ENCODE measurements around the gene DEFB123.
"Not testable (repeated sequence)": the region's sequence is repeated elsewhere in the genome, so short reads cannot be mapped to it uniquely, and the experiment has no call there.

The DEFB123 gene

GRCh38 chr20:31440012-31440659, at the start of gene DEFB123:
Gene DEFB123 (plus strand): TSS chr20:31440632. CDS start chr20:31440699, 67 bp downstream.
- Histone ChIP-seq H3K27me3 (ENCODE audit: low read depth) (no peaks in the 10 kb centered on the region), H3K4me1 (no peaks in the 10 kb centered on the region), H3K4me3 (no peak within 1 kb of the TSS), H3K36me3 (replicated peaks) (no peaks in the 10 kb centered on the region), H3K9me3 (0 out of 2 replicates have a peak, but pooled peaks cover 2% of the 10 kb centered on the region)
- peak in 1 of 2 experiments; percentile 37 for DNase-seq (ENCODE audit: low spot score in 2 of 2)
- in situ Hi-C loops (cut with MboI; ENCODE audit: low sequenced_read_pairs) = no loop called here

GRCh38 chr20:31392836-31393235, 47.6 kb upstream of the DEFB123 start:
- Histone ChIP-seq H3K4me1 (no peaks in the 10 kb centered on the region), H3K4me3 (no peak overlapping the region), H3K36me3 (replicated peaks) (no peaks in the 10 kb centered on the region), H3K27me3 (ENCODE audit: low read depth) (no peaks in the 10 kb centered on the region), H3K9me3 (no peaks in the 10 kb centered on the region)
- no peak for DNase-seq (ENCODE audit: low spot score in 2 of 2)
- in situ Hi-C loops (cut with MboI; ENCODE audit: low sequenced_read_pairs) = no loop called here

- Histone ChIP-seq H3K27me3 (ENCODE audit: low read depth) (no peaks in the 10 kb centered on the region), H3K36me3 (replicated peaks) (no peaks in the 10 kb centered on the region), H3K9me3 (no peaks in the 10 kb centered on the region), H3K4me1 (no peaks in the 10 kb centered on the region), H3K4me3 (no peak overlapping the region)
- no peak for DNase-seq (ENCODE audit: low spot score in 2 of 2)
- in situ Hi-C loops (cut with MboI; ENCODE audit: low sequenced_read_pairs) = no loop called here
These were observed 45.5 kb upstream of the DEFB123 start for GRCh38 chr20:31394900-31395299.

GRCh38 chr20:31403886-31404285, 36.5 kb upstream of the DEFB123 start:
- Histone ChIP-seq H3K36me3 (replicated peaks) (no peaks in the 10 kb centered on the region), H3K4me1 (no peaks in the 10 kb centered on the region), H3K4me3 (no peak overlapping the region), H3K27me3 (ENCODE audit: low read depth) (no peaks in the 10 kb centered on the region), H3K9me3 (no peaks in the 10 kb centered on the region)
- no peak for DNase-seq (ENCODE audit: low spot score in 2 of 2)
- in situ Hi-C loops (cut with MboI; ENCODE audit: low sequenced_read_pairs) = no loop called here

- Histone ChIP-seq H3K4me3 (no peak within 1 kb of the TSS), H3K36me3 (replicated peaks) (no peaks in the 10 kb centered on the region), H3K27me3 (ENCODE audit: low read depth) (0 out of 2 replicates have a peak, but pooled peaks cover 2% of the 10 kb centered on the region), H3K4me1 (no peaks in the 10 kb centered on the region), H3K9me3 (no peaks in the 10 kb centered on the region; the same call in 1 of the 2 replicates)
- DNase-seq (ENCODE audit: low spot score in 2 of 2) = no peak
- in situ Hi-C loops (cut with MboI; ENCODE audit: low sequenced_read_pairs) = no loop called here
These were observed 34.3 kb upstream of the DEFB123 start, which contains the start of gene DEFB121 for GRCh38 chr20:31406115-31406514. Gene DEFB121 (minus strand): TSS chr20:31406215. CDS start chr20:31406152, 63 bp downstream.

- no peak overlapping the region for H3K4me3 ChIP-seq
- no peaks in the 10 kb centered on the region for H3K4me1 ChIP-seq
- DNase-seq (ENCODE audit: low spot score in 2 of 2) = no peak
- no peaks in the 10 kb centered on the region for H3K36me3 ChIP-seq (replicated peaks)
- in situ Hi-C loops (cut with MboI; ENCODE audit: low sequenced_read_pairs) = no loop called here
- no peaks in the 10 kb centered on the region; the same call in 1 of the 2 replicates for H3K9me3 ChIP-seq
- peaks cover 9% of the 10 kb centered on the region; the same call in 1 of the 2 replicates for H3K27me3 ChIP-seq (ENCODE audit: low read depth)
These were observed 30.4 kb upstream of the DEFB123 start for GRCh38 chr20:31410011-31410410.

GRCh38 chr20:31414381-31414780, 26.1 kb upstream of the DEFB123 start:
- no peaks in the 10 kb centered on the region for H3K36me3 ChIP-seq (replicated peaks)
- H3K4me1 ChIP-seq = no peaks in the 10 kb centered on the region
- no peak for DNase-seq (ENCODE audit: low spot score in 2 of 2)
- H3K9me3 ChIP-seq = no peaks in the 10 kb centered on the region; the same call in 1 of the 2 replicates
- in situ Hi-C loops (cut with MboI; ENCODE audit: low sequenced_read_pairs) = no loop called here
- H3K4me3 ChIP-seq = no peak overlapping the region
- peaks cover 9% of the 10 kb centered on the region; the same call in 1 of the 2 replicates for H3K27me3 ChIP-seq (ENCODE audit: low read depth)

GRCh38 chr20:31415653-31416052, 24.8 kb upstream of the DEFB123 start:
- no peak for DNase-seq (ENCODE audit: low spot score in 2 of 2)
- Histone ChIP-seq H3K27me3 (ENCODE audit: low read depth) (peaks cover 9% of the 10 kb centered on the region; the same call in 1 of the 2 replicates), H3K4me3 (no peak overlapping the region), H3K4me1 (no peaks in the 10 kb centered on the region), H3K9me3 (no peaks in the 10 kb centered on the region), H3K36me3 (replicated peaks) (no peaks in the 10 kb centered on the region)
- in situ Hi-C loops (cut with MboI; ENCODE audit: low sequenced_read_pairs) = no loop called here

GRCh38 chr20:31418307-31418706, 22.1 kb upstream of the DEFB123 start:
- Histone ChIP-seq H3K36me3 (replicated peaks) (no peaks in the 10 kb centered on the region), H3K4me1 (no peaks in the 10 kb centered on the region), H3K27me3 (ENCODE audit: low read depth) (no peaks in the 10 kb centered on the region; the same call in 1 of the 2 replicates), H3K4me3 (no peak overlapping the region), H3K9me3 (no peaks in the 10 kb centered on the region)
- in situ Hi-C loops (cut with MboI; ENCODE audit: low sequenced_read_pairs) = no loop called here
- no peak for DNase-seq (ENCODE audit: low spot score in 2 of 2)

GRCh38 chr20:31425797-31426196, 14.6 kb upstream of the DEFB123 start:
- in situ Hi-C loops (cut with MboI; ENCODE audit: low sequenced_read_pairs) = no loop called here
- Histone ChIP-seq H3K4me3 (no peak overlapping the region), H3K9me3 (no peaks in the 10 kb centered on the region), H3K27me3 (ENCODE audit: low read depth) (no peaks in the 10 kb centered on the region; the same call in 1 of the 2 replicates), H3K36me3 (replicated peaks) (no peaks in the 10 kb centered on the region), H3K4me1 (peaks cover 4% of the 10 kb centered on the region)
- no peak for DNase-seq (ENCODE audit: low spot score in 2 of 2)

GRCh38 chr20:31426891-31427551, 13.4 kb upstream of the DEFB123 start:
- H3K9me3 ChIP-seq; H3K4me1 ChIP-seq; in situ Hi-C loops (cut with MboI; ENCODE audit: low sequenced_read_pairs); H3K27me3 ChIP-seq (ENCODE audit: low read depth); H3K36me3 ChIP-seq (replicated peaks); DNase-seq (ENCODE audit: low spot score in 2 of 2); H3K4me3 ChIP-seq: not testable (repeated sequence)

GRCh38 chr20:31427576-31427975, 12.9 kb upstream of the DEFB123 start:
- H3K9me3 ChIP-seq; H3K4me3 ChIP-seq; in situ Hi-C loops (cut with MboI; ENCODE audit: low sequenced_read_pairs); H3K27me3 ChIP-seq (ENCODE audit: low read depth); H3K4me1 ChIP-seq; H3K36me3 ChIP-seq (replicated peaks); DNase-seq (ENCODE audit: low spot score in 2 of 2): not testable (repeated sequence)

GRCh38 chr20:31430568-31431115, 9.8 kb upstream of the DEFB123 start:
- in situ Hi-C loops (cut with MboI; ENCODE audit: low sequenced_read_pairs) = no loop called here
- Histone ChIP-seq H3K27me3 (ENCODE audit: low read depth) (no peaks in the 10 kb centered on the region), H3K4me1 (peaks cover 6% of the 10 kb centered on the region), H3K9me3 (no peaks in the 10 kb centered on the region), H3K36me3 (replicated peaks) (no peaks in the 10 kb centered on the region), H3K4me3 (no peak overlapping the region)
- peak; percentile 60 to 95 for DNase-seq (ENCODE audit: low spot score in 2 of 2)

Data from HAP-1 (cell line).